Endothelial cell of umbilical vein (primary cell): Measurements from ENCODE around the gene HS6ST2. TPM values are rescaled to one million over a fixed set of nuclear protein-coding genes. Genes with fewer than 3 reads are reported as not detected.

ENCODE experiments used
- BruUV-seq: library from RNA; stranded (reverse); fragments of 400-500 nt; replicated peaks from 2 replicates; lab custom pipeline; 2021; lab: Mats Ljungman, UMichigan
- CTCF ChIA-PET: fragments of 300-600, 350-600 bp; sonication (Branson Sonifier 250); formaldehyde crosslinking; loops from one replicate; lab custom pipeline; 2021; ENCODE audit warnings: antibody characterized with exemption, inconsistent platforms; lab: Charles Lee
- POLR2A ChIA-PET: fragments of 300-600, 350-600 bp; sonication (Branson Sonifier 250); formaldehyde crosslinking; loops from one replicate; lab custom pipeline; 2021; ENCODE audit warnings: antibody characterized with exemption, inconsistent platforms; lab: Charles Lee
- DNase-seq: peaks from one replicate; pipeline ENCODE4 v3.0.0-alpha.2; 2011; ENCODE audit warnings: low read depth, low spot score
- FAIRE-seq: peaks from 2 replicates; lab custom pipeline; 2011; peaks lifted over from hg19 to GRCh38; lab: Jason Lieb, UNC
- H2AFZ ChIP-seq: 2 replicates; pipeline ENCODE4 v1.6.0; 2012; ENCODE audit warnings: low read depth, low read length, control low read depth, inconsistent platforms
- H3K27ac ChIP-seq: 2 replicates; pipeline ENCODE4 v1.5.1; 2011; ENCODE audit warnings: low read depth, mild to moderate bottlenecking, control low read depth, low read length, moderate library complexity; ENCODE audit not compliant: insufficient read depth
- H3K27me3 ChIP-seq, 2 experiments: 2 replicates each; pipeline versions ENCODE4 v1.6.0 to v1.6.1; 2011; ENCODE audit warnings: low read length in 2 of 2, mixed read lengths in 1 of 2; ENCODE audit not compliant: control insufficient read depth in 2 of 2, insufficient read depth in 2 of 2
- H3K36me3 ChIP-seq, 2 experiments: 2 replicates in 1 of 2; 3 replicates in 1 of 2; pipeline ENCODE4 v1.5.1; 2011; ENCODE audit warnings: low read length in 2 of 2, mild to moderate bottlenecking in 1 of 2, moderate library complexity in 1 of 2; ENCODE audit not compliant: control insufficient read depth in 2 of 2, insufficient read depth in 2 of 2; ENCODE audit errors: extremely low read depth in 1 of 2
- H3K4me1 ChIP-seq: 3 replicates; pipeline ENCODE4 v1.5.1; 2011; ENCODE audit warnings: mild to moderate bottlenecking, low read length; ENCODE audit not compliant: control insufficient read depth, insufficient read depth; ENCODE audit errors: extremely low read depth
- H3K4me2 ChIP-seq: 2 replicates; pipeline ENCODE4 v1.6.1; 2011; ENCODE audit warnings: low read length, control low read depth, mixed read lengths; ENCODE audit not compliant: insufficient read depth
- H3K4me3 ChIP-seq, 3 experiments: fragments of 200-600 bp in 1 of 3; sonication (generic), shearing (Covaris generic) in 1 of 3; replicated peaks in 1 of 3; 2 replicates each; pipeline ENCODE4 v1.5.1; 2011 to 2016; ENCODE audit warnings: control low read depth in 3 of 3, low read length in 3 of 3, mild to moderate bottlenecking in 2 of 3, inconsistent platforms in 1 of 3, low read depth in 1 of 3, moderate library complexity in 1 of 3; ENCODE audit not compliant: insufficient read depth in 1 of 3
- H3K79me2 ChIP-seq: 2 replicates; pipeline ENCODE4 v1.6.0; 2012; ENCODE audit warnings: low read length, inconsistent platforms; ENCODE audit not compliant: control insufficient read depth, insufficient read depth
- H3K9ac ChIP-seq: replicated peaks from 2 replicates; pipeline ENCODE3; 2011; ENCODE audit warnings: low read length, control low read depth; ENCODE audit not compliant: insufficient read depth; ENCODE audit errors: extremely low read depth
- H3K9me1 ChIP-seq: replicated peaks from 3 replicates; pipeline ENCODE4 v1.6.0; 2011; ENCODE audit warnings: mild to moderate bottlenecking, low read length; ENCODE audit not compliant: control insufficient read depth, insufficient read depth; ENCODE audit errors: extremely low read depth
- H3K9me3 ChIP-seq: replicated peaks from 2 replicates; pipeline ENCODE4 v1.5.1; 2012; ENCODE audit warnings: low read length, inconsistent platforms; ENCODE audit not compliant: control insufficient read depth, insufficient read depth
- H4K20me1 ChIP-seq: replicated peaks from 2 replicates; pipeline ENCODE3; 2011; ENCODE audit warnings: mild to moderate bottlenecking, low read length; ENCODE audit not compliant: control insufficient read depth, insufficient read depth; ENCODE audit errors: extremely low read depth
- EZH2 ChIP-seq: IDR thresholded peaks from 2 replicates; pipeline ENCODE4 v1.6.1; 2012; ENCODE audit warnings: borderline replicate concordance, low read depth, mild to moderate bottlenecking, moderate library complexity, low read length, inconsistent platforms; ENCODE audit not compliant: severe bottlenecking
- JUN ChIP-seq: IDR thresholded peaks from 2 replicates; pipeline ENCODE4 v1.6.1; 2011; ENCODE audit warnings: borderline replicate concordance, low read depth; ENCODE audit not compliant: insufficient read length, insufficient read depth
- dilution Hi-C: fragments of 300-500 bp; cut with MboI; formaldehyde crosslinking; loops from one replicate; pipeline ENCODE4 v1.15.0; 2019; ENCODE audit warnings: low sequenced_read_pairs; ENCODE audit not compliant: extremely low pct_ligation_motif_present
- intact Hi-C: fragments of 100-400 bp; cut with micrococcal nuclease; formaldehyde crosslinking; loops from one replicate; pipeline ENCODE4 v1.10.0; 2022
- polyA plus RNA-seq, 4 experiments: library from polyadenylated mRNA; depleted of rRNA in 3 of 4; stranded (reverse) in 3 of 4; unstranded in 1 of 4; fragments of >200 nt; gene quantifications; 2 replicates each; pipeline versions ENCODE4 v1.2.1 to v1.2.3, GENCODE V29; 2011 to 2012; ENCODE audit warnings: missing spikeins in 1 of 4
- total RNA-seq: library from RNA; stranded (reverse); gene quantifications from 2 replicates; pipeline ENCODE4 v1.2.3, GENCODE V29; 2021
- TF ChIP-seq, protein P1 (sequence below), 2 donors: IDR thresholded peaks; 1 replicate in 1 of 2; 2 replicates in 1 of 2; pipeline ENCODE4 v1.5.1; 2011; ENCODE audit warnings: low read length in 2 of 2, mild to moderate bottlenecking in 2 of 2, moderate library complexity in 2 of 2, control low read depth in 1 of 2, inconsistent platforms in 1 of 2, low read depth in 1 of 2; ENCODE audit not compliant: insufficient read depth in 1 of 2; ENCODE audit errors: extremely low read depth in 1 of 2

The HS6ST2 gene
- total and polyA plus RNA-seq, 2 donors (not counting 3 experiments of a cell fraction or from before 2014, with no cell fraction given) = 0.49 to 0.84 TPM

GRCh38 chrX:132634521-132634920, 323.9 kb downstream of the HS6ST2 start:
- Histone ChIP-seq H2AFZ (no peak overlapping the region), H3K9me1 (no peaks in the 10 kb centered on the region), H3K27me3 (no peaks in the 10 kb centered on the region), H3K4me3 (no peak overlapping the region), H3K4me1 (no peaks in the 10 kb centered on the region), H3K79me2 (no peaks in the 10 kb centered on the region), H3K4me2 (no peak overlapping the region), H3K36me3 (no peaks in the 10 kb centered on the region), H3K27ac (no peak overlapping the region), H3K9me3 (no peaks in the 10 kb centered on the region), H4K20me1 (no peaks in the 10 kb centered on the region), H3K9ac (no peak overlapping the region)
- TF ChIP-seq EZH2 = no peak
- TF ChIP-seq, protein P1, sequence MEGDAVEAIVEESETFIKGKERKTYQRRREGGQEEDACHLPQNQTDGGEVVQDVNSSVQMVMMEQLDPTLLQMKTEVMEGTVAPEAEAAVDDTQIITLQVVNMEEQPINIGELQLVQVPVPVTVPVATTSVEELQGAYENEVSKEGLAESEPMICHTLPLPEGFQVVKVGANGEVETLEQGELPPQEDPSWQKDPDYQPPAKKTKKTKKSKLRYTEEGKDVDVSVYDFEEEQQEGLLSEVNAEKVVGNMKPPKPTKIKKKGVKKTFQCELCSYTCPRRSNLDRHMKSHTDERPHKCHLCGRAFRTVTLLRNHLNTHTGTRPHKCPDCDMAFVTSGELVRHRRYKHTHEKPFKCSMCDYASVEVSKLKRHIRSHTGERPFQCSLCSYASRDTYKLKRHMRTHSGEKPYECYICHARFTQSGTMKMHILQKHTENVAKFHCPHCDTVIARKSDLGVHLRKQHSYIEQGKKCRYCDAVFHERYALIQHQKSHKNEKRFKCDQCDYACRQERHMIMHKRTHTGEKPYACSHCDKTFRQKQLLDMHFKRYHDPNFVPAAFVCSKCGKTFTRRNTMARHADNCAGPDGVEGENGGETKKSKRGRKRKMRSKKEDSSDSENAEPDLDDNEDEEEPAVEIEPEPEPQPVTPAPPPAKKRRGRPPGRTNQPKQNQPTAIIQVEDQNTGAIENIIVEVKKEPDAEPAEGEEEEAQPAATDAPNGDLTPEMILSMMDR (IDR thresholded peaks at IDR 0.05; ENCODE audit: extremely low read depth in 1 of 2, insufficient read depth in 1 of 2, low read depth in 1 of 2, low read length in 2 of 2) = no peak
- dilution Hi-C loops (no loop called here), intact Hi-C loops (loop anchor here (5.0 kb wide), 1 partner anchor 792 kb away; no protein-coding TSS in a partner anchor)
- DNase-seq (peak; percentile 6), FAIRE-seq (peak; percentile 66)
- CTCF ChIA-PET = interaction anchor here (1.2 kb wide), 1 partner anchor 1036 kb away, joined by 4 read pairs; no protein-coding TSS in a partner anchor
- POLR2A ChIA-PET = no interaction called here
- no TSS peak for BruUV-seq

GRCh38 chrX:132631579-132632232, 326.7 kb downstream of the HS6ST2 start:
- no peak overlapping the region for H3K4me3 ChIP-seq
- BruUV-seq = no TSS peak
- no peaks in the 10 kb centered on the region for H3K36me3 ChIP-seq
- TF ChIP-seq, protein P1 (IDR thresholded peaks at IDR 0.05; ENCODE audit: extremely low read depth in 1 of 2, insufficient read depth in 1 of 2, low read depth in 1 of 2, low read length in 2 of 2) = peak; percentile 27 to 30
- no peak for TF ChIP-seq JUN
- no peaks in the 10 kb centered on the region for H3K4me1 ChIP-seq
- no peaks in the 10 kb centered on the region for H3K79me2 ChIP-seq
- H3K27me3 ChIP-seq = no peaks in the 10 kb centered on the region
- ChIA-PET CTCF (interaction anchor here (0.6 to 3.7 kb wide), 14 partner anchors 9 to 790 kb away, joined by 3 to 63 read pairs (median 4); no protein-coding TSS in a partner anchor), POLR2A (no interaction called here)
- FAIRE-seq = peak; percentile 67
- no peak overlapping the region for H3K9ac ChIP-seq
- no peaks in the 10 kb centered on the region for H3K9me3 ChIP-seq
- no peaks in the 10 kb centered on the region for H4K20me1 ChIP-seq
- no peak overlapping the region for H3K27ac ChIP-seq
- DNase-seq = peak; percentile 33
- intact Hi-C loops = loop anchor here (1.0 to 5.0 kb wide), 4 partner anchors 16 to 789 kb away; no protein-coding TSS in a partner anchor
- H3K9me1 ChIP-seq = no peaks in the 10 kb centered on the region
- no peak overlapping the region for H2AFZ ChIP-seq
- H3K4me2 ChIP-seq = no peak overlapping the region
- dilution Hi-C loops = no loop called here
